K562 (cell line): ENCODE measurements around the gene HSPB1. TPM values are rescaled to one million over a fixed set of nuclear protein-coding genes. Genes with fewer than 3 reads are reported as not detected.

Experiments
- ASH1L ChIP-seq: fragments of 450-650 bp; IDR thresholded peaks from 2 replicates; pipeline ENCODE4 v1.6.1; 2018; ENCODE audit warnings: borderline replicate concordance, mild to moderate bottlenecking, low read depth; ENCODE audit not compliant: partially characterized antibody
- MCM2 ChIP-seq: fragments of 450-650 bp; IDR thresholded peaks from 2 replicates; pipeline ENCODE4 v1.6.1; 2017; ENCODE audit warnings: low read depth, mild to moderate bottlenecking
- RBM17 ChIP-seq: fragments of 200-400 bp; formaldehyde crosslinking; IDR thresholded peaks from 2 replicates; pipeline ENCODE4 v1.6.1; 2017; ENCODE audit warnings: low read depth, mild to moderate bottlenecking, low read length, borderline replicate concordance
- SMARCA5 ChIP-seq: fragments of 450-650 bp; IDR thresholded peaks from 2 replicates; pipeline ENCODE4 v1.6.1; 2016
- THRAP3 ChIP-seq: fragments of 450-650 bp; IDR thresholded peaks from 2 replicates; pipeline ENCODE4 v1.6.1; 2016; ENCODE audit warnings: mild to moderate bottlenecking, inconsistent platforms, borderline replicate concordance
- WHSC1 ChIP-seq: IDR thresholded peaks from one replicate; pipeline ENCODE4 v1.6.1; 2012; ENCODE audit warnings: low read length, control low read depth, inconsistent platforms
- ZFP1 ChIP-seq: fragments of 450-650 bp; formaldehyde crosslinking; IDR thresholded peaks from 2 replicates; pipeline ENCODE4 v1.4.0; 2020; ENCODE audit warnings: mild to moderate bottlenecking, mixed read lengths
- ZNF143 ChIP-seq: sonication (generic); formaldehyde crosslinking; IDR thresholded peaks from 2 replicates; pipeline ENCODE4 v1.9.0; 2022; ENCODE audit warnings: mild to moderate bottlenecking, missing genetic modification reagents
- polyA plus RNA-seq, 8 experiments: library from polyadenylated mRNA; depleted of rRNA in 4 of 8; stranded (reverse) in 5 of 8; unstranded in 3 of 8; fragments of >200 nt; fragmentation: Nextera tagmentation in 2 of 8; fragmentation: Illumina TruSeq in 1 of 8; extraction: Ambion mirVana in 2 of 8; extraction: Trizol in 1 of 8; gene quantifications; 2 replicates each; pipeline versions ENCODE4 v1.2.1 to v1.2.3, GENCODE V29; 2011 to 2014; ENCODE audit warnings: inconsistent platforms in 1 of 8, missing spikeins in 1 of 8
- total RNA-seq, 7 experiments: library from RNA; depleted of rRNA in 6 of 7; stranded (reverse); fragments of >200 nt in 6 of 7; fragmentation: Illumina TruSeq in 2 of 7; extraction: Trizol in 2 of 7; gene quantifications; 2 replicates each; pipeline versions ENCODE4 v1.2.1 to v1.2.3, GENCODE V29; 2011 to 2021; ENCODE audit warnings: low replicate concordance in 1 of 7
- TF ChIP-seq, protein P1 (sequence below): sonication (generic); formaldehyde crosslinking; IDR thresholded peaks from 2 replicates; pipeline ENCODE4 v1.8.0; 2023; ENCODE audit warnings: mild to moderate bottlenecking, missing genetic modification reagents
- TF ChIP-seq, protein P2 (sequence below): sonication (generic); formaldehyde crosslinking; IDR thresholded peaks from 2 replicates; pipeline ENCODE4 v1.8.0; 2022; ENCODE audit warnings: mild to moderate bottlenecking, low read depth, missing genetic modification reagents
- TF ChIP-seq, protein P3 (sequence below): fragments of 450-650 bp; formaldehyde crosslinking; IDR thresholded peaks from 2 replicates; pipeline ENCODE4 v1.4.0; 2022; ENCODE audit warnings: missing genetic modification characterization
- TF ChIP-seq, protein P4 (sequence below): fragments of 150-350 bp; conservative IDR thresholded peaks from 2 replicates; pipeline ENCODE4 v1.6.1; 2014; ENCODE audit warnings: low read length
- TF ChIP-seq, protein P5 (sequence below): sonication (generic); formaldehyde crosslinking; IDR thresholded peaks from 2 replicates; pipeline ENCODE4 v1.8.1; 2023; ENCODE audit warnings: mild to moderate bottlenecking, missing genetic modification reagents
- TF ChIP-seq, protein P6 (sequence below): fragments of 450-650 bp; IDR thresholded peaks from 2 replicates; pipeline ENCODE4 v1.6.1; 2014; ENCODE audit warnings: low read depth, mild to moderate bottlenecking, moderate library complexity, borderline replicate concordance

Gene HSPB1
- total and polyA plus RNA-seq, 9 of the 15 experiments (the other 6 are each of a cell fraction or from before 2014, with no cell fraction given): 27.1 to 522 (median 138) TPM

DNA sequence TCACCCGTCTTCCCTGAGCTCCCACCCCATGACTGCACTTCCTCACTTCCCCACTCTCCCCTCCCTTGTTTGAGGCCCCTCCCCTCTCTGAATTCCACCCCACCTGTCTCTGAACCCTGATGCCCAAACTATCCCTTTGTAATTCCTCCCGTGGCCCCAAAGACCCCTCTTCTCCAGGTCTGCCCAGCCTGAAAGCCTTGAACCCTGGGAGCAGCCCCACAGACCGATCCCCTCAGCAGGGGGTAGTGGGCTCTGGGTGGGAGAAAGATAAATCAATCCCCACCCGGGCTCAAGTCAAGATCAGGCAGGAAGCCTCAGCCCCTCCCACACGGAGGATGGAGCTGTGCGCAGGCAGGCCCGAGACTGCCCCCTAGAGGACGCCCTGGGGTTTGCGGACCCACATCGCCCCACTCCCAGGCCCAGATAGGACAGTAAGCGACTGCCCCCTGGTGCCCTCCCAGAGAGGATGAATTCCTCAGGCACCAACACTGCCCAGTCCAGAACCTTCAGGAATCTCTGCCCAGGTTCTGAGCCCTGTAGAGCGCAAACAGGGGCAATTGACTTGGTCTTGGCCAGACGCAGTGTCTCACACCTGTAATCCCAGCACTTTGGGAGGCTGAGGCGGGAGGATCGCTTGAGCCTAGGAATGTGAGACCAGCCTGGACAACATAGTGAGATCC is 11.7 kb downstream of the HSPB1 start (continued):
- TF ChIP-seq, protein P1, sequence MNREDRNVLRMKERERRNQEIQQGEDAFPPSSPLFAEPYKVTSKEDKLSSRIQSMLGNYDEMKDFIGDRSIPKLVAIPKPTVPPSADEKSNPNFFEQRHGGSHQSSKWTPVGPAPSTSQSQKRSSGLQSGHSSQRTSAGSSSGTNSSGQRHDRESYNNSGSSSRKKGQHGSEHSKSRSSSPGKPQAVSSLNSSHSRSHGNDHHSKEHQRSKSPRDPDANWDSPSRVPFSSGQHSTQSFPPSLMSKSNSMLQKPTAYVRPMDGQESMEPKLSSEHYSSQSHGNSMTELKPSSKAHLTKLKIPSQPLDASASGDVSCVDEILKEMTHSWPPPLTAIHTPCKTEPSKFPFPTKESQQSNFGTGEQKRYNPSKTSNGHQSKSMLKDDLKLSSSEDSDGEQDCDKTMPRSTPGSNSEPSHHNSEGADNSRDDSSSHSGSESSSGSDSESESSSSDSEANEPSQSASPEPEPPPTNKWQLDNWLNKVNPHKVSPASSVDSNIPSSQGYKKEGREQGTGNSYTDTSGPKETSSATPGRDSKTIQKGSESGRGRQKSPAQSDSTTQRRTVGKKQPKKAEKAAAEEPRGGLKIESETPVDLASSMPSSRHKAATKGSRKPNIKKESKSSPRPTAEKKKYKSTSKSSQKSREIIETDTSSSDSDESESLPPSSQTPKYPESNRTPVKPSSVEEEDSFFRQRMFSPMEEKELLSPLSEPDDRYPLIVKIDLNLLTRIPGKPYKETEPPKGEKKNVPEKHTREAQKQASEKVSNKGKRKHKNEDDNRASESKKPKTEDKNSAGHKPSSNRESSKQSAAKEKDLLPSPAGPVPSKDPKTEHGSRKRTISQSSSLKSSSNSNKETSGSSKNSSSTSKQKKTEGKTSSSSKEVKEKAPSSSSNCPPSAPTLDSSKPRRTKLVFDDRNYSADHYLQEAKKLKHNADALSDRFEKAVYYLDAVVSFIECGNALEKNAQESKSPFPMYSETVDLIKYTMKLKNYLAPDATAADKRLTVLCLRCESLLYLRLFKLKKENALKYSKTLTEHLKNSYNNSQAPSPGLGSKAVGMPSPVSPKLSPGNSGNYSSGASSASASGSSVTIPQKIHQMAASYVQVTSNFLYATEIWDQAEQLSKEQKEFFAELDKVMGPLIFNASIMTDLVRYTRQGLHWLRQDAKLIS (CRISPR knock-in tag): peak; percentile 86
- TF ChIP-seq, protein P2, sequence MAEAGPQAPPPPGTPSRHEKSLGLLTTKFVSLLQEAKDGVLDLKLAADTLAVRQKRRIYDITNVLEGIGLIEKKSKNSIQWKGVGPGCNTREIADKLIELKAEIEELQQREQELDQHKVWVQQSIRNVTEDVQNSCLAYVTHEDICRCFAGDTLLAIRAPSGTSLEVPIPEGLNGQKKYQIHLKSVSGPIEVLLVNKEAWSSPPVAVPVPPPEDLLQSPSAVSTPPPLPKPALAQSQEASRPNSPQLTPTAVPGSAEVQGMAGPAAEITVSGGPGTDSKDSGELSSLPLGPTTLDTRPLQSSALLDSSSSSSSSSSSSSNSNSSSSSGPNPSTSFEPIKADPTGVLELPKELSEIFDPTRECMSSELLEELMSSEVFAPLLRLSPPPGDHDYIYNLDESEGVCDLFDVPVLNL (CRISPR knock-in tag): no peak
- TF ChIP-seq ZFP1 (CRISPR knock-in tag): 0 out of 2 replicates have a peak, but pooled peaks have one; percentile 7
- TF ChIP-seq WHSC1: no peak
- TF ChIP-seq, protein P3, sequence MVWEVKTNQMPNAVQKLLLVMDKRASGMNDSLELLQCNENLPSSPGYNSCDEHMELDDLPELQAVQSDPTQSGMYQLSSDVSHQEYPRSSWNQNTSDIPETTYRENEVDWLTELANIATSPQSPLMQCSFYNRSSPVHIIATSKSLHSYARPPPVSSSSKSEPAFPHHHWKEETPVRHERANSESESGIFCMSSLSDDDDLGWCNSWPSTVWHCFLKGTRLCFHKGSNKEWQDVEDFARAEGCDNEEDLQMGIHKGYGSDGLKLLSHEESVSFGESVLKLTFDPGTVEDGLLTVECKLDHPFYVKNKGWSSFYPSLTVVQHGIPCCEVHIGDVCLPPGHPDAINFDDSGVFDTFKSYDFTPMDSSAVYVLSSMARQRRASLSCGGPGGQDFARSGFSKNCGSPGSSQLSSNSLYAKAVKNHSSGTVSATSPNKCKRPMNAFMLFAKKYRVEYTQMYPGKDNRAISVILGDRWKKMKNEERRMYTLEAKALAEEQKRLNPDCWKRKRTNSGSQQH (CRISPR knock-in tag): no peak
- 0 out of 2 replicates have a peak, but pooled peaks have one; percentile 29 for TF ChIP-seq ZNF143 (CRISPR knock-in tag)
- TF ChIP-seq, protein P4, sequence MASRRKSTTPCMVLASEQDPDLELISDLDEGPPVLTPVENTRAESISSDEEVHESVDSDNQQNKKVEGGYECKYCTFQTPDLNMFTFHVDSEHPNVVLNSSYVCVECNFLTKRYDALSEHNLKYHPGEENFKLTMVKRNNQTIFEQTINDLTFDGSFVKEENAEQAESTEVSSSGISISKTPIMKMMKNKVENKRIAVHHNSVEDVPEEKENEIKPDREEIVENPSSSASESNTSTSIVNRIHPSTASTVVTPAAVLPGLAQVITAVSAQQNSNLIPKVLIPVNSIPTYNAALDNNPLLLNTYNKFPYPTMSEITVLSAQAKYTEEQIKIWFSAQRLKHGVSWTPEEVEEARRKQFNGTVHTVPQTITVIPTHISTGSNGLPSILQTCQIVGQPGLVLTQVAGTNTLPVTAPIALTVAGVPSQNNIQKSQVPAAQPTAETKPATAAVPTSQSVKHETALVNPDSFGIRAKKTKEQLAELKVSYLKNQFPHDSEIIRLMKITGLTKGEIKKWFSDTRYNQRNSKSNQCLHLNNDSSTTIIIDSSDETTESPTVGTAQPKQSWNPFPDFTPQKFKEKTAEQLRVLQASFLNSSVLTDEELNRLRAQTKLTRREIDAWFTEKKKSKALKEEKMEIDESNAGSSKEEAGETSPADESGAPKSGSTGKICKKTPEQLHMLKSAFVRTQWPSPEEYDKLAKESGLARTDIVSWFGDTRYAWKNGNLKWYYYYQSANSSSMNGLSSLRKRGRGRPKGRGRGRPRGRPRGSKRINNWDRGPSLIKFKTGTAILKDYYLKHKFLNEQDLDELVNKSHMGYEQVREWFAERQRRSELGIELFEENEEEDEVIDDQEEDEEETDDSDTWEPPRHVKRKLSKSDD: peak; percentile 75; the same call in 1 of the 2 replicates
- TF ChIP-seq SMARCA5: peak; percentile 94
- TF ChIP-seq, protein P5, sequence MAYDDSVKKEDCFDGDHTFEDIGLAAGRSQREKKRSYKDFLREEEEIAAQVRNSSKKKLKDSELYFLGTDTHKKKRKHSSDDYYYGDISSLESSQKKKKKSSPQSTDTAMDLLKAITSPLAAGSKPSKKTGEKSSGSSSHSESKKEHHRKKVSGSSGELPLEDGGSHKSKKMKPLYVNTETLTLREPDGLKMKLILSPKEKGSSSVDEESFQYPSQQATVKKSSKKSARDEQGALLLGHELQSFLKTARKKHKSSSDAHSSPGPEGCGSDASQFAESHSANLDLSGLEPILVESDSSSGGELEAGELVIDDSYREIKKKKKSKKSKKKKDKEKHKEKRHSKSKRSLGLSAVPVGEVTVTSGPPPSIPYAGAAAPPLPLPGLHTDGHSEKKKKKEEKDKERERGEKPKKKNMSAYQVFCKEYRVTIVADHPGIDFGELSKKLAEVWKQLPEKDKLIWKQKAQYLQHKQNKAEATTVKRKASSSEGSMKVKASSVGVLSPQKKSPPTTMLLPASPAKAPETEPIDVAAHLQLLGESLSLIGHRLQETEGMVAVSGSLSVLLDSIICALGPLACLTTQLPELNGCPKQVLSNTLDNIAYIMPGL (CRISPR knock-in tag): peak; percentile 76; the same call in 1 of the 2 replicates
- no peak for TF ChIP-seq RBM17
- TF ChIP-seq ASH1L: no peak
- no peak for TF ChIP-seq MCM2
- TF ChIP-seq, protein P6, sequence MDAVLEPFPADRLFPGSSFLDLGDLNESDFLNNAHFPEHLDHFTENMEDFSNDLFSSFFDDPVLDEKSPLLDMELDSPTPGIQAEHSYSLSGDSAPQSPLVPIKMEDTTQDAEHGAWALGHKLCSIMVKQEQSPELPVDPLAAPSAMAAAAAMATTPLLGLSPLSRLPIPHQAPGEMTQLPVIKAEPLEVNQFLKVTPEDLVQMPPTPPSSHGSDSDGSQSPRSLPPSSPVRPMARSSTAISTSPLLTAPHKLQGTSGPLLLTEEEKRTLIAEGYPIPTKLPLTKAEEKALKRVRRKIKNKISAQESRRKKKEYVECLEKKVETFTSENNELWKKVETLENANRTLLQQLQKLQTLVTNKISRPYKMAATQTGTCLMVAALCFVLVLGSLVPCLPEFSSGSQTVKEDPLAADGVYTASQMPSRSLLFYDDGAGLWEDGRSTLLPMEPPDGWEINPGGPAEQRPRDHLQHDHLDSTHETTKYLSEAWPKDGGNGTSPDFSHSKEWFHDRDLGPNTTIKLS: peak; percentile 48; the same call in 1 of the 2 replicates
- TF ChIP-seq THRAP3: no peak
